Bone marrow (tissue), 2 donors: ENCODE measurements around the gene KIF18B.

ENCODE experiments used
- DNase-seq, 2 donors: peaks; one replicate each; lab custom pipeline; 2025; lab: John Stamatoyannopoulos, UW

The KIF18B gene

GRCh38 chr17:44919411-44919810 lies 28.2 kb downstream of the KIF18B start:
- no peak for DNase-seq

- DNase-seq: no peak
These were observed 29.6 kb downstream of the KIF18B start for GRCh38 chr17:44918006-44918405.

DNA sequence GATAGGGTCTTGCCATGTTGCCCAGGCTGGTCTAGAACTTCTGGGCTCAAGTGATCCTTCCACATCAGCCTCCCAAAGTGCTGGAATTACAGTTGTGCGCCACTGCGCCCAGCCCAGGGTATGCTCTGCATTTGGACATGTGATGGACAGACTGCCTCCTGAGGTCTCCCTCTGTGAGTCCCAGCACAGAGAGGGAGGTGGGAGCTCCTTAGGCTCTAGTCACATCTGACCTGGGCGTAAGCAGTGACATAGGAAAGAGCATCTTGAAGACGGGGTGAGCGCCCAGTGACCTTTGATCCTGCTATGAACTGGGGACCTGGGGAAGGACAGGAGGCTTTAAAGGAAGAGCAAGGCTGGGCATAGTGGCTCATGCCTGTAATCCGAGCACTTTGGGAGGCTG lies 30.1 kb downstream of the KIF18B start:
- DNase-seq: no peak

DNA sequence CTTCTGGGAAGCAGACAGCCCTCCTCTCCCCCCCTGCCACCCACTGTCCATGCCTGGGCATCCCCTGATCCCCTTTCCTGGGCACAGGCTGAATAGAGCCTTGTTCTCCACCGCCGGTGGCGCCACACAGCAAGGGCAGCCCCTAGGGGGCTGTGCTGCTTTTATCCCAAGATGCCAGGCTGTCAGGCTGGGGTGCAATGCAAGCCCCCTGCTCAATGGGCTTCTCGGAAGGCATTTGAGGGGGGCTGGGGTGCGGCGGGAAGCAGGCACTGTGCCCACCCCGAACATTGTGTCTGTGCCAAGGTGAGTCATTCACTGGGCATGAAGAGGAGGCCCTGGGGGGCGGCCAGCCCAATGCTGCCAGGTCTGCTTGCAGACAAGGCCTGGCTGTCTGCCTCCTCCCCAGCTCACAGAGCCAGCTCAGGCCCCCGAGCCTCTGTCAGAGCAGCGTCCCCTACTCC lies 30.8 kb downstream of the KIF18B start:
- no peak for DNase-seq

- DNase-seq: no peak
These were observed 31.5 kb downstream of the KIF18B start for GRCh38 chr17:44915862-44916780.

GRCh38 chr17:44915321-44915726 lies 32.2 kb downstream of the KIF18B start, which contains the start of gene GFAP:
Gene GFAP, minus strand, starts transcription at chr17:44915500. Its CDS starts 14 bp downstream, at chr17:44915486.
- DNase-seq: no peak

DNA sequence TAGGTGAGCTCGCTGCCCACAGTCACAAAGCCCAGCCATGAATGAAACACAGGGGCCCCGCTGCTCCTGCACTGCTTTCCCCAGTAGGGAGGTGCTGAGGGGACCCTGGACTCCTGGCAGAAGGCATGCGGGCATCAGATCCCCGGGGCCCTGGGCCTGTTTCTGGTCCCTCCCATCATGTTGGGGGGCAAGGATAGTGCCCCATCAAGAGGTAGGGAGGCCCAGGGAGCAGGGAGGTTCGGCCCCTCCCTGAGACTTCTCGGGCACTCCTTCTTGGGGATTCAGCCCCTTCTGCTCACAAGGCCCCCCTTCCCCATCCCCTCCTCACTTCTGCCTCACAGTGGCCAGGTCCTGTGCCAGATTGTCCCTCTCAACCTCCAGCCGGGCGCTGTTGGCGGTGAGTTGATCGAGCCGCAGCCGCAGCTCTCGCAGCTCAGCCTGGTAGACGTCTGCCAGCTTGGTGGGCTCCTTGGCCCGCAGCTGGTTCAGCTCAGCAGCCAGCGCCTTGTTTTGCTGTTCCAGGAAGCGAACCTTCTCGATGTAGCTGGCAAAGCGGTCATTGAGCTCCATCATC lies 32.8 kb downstream of the KIF18B start:
- no peak for DNase-seq

DNA sequence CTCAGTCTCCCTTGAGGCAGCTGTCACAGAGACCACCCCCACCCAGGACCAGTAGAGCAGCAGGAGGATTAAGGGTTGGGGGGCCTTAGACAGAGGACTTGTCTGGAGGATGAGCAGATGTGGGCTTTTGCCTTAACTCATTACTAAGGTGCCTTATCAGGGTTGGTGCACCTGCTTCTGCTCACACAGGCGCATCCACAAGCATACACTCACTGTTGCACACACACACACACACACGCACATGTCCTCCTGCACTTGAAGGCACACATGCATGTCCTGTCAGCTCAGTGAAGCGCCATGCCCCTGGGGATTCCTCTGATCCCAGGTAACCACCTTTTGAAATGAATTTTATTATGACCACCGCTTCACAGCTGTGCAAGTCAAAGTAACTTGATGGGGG lies 33.4 kb downstream of the KIF18B start:
- DNase-seq: no peak

DNA sequence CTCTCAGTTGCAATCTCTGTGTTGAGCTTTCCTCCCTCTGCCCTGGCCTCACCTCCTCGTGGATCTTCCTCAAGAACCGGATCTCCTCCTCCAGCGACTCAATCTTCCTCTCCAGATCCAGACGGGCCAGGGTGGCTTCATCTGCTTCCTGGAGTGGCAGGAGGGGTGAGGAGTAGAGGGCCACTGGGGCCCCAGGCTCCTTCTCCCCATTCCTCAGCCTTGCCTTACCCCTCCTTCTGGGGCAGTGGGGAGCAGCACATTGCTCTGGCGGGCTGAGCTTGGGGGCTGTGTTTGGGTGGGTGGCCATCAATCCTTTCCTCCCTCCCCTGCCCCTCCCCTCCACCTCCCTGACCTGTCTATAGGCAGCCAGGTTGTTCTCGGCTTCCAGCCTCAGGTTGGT lies 33.9 kb downstream of the KIF18B start:
- DNase-seq: no peak

GRCh38 chr17:44912763-44913544 lies 34.6 kb downstream of the KIF18B start:
- DNase-seq: no peak

- peak in 1 of 2 donors; percentile 12 for DNase-seq
These were observed 36.2 kb downstream of the KIF18B start for GRCh38 chr17:44911133-44912001.

DNA sequence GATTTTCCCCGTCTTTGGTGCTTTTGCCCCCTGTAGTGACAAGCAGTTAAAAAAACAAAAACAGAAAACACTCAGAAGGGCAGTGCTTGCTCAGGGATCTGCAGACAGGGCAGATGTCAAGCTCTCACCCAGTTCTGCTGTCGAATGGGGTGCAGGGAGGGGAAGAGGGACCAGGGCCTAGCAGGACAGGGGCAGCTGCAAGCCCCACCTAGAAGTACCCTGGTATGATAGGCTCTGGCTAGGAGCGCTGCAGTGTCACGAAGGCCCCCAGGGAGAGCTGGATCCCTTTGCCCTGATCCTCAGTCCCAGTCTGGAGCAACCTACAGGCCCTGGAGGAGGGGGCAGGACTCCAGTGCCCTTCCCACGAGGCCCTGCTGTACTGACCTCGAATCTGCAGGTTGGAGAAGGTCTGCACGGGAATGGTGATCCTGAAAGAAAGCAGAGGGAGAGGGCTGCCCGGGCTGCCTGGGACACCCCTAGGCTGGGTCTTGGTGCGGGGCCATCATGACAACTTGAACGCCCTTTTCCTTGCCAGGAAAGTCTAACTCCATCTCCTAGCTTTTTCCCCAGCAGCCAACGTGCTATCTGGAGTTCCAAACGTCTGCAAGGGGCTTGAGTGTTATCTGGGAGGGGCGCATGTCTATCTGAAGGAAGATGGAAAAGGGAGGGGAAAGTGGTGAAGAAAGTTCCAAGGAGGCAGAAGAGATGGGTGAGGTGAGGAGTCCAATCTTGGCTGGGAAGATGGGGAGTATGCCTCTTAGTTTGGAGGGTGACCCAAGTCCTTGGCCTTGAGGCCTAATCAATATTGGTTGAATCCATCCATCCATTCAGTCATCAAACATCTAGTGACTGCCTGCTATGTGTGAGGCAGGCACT lies 37.1 kb downstream of the KIF18B start:
- no peak for DNase-seq

- DNase-seq: no peak
These were observed 37.9 kb downstream of the KIF18B start for GRCh38 chr17:44909681-44910144.

GRCh38 chr17:44908761-44909326 lies 38.7 kb downstream of the KIF18B start:
- DNase-seq: no peak

GRCh38 chr17:44907729-44908470 lies 39.7 kb downstream of the KIF18B start:
- no peak for DNase-seq

DNA sequence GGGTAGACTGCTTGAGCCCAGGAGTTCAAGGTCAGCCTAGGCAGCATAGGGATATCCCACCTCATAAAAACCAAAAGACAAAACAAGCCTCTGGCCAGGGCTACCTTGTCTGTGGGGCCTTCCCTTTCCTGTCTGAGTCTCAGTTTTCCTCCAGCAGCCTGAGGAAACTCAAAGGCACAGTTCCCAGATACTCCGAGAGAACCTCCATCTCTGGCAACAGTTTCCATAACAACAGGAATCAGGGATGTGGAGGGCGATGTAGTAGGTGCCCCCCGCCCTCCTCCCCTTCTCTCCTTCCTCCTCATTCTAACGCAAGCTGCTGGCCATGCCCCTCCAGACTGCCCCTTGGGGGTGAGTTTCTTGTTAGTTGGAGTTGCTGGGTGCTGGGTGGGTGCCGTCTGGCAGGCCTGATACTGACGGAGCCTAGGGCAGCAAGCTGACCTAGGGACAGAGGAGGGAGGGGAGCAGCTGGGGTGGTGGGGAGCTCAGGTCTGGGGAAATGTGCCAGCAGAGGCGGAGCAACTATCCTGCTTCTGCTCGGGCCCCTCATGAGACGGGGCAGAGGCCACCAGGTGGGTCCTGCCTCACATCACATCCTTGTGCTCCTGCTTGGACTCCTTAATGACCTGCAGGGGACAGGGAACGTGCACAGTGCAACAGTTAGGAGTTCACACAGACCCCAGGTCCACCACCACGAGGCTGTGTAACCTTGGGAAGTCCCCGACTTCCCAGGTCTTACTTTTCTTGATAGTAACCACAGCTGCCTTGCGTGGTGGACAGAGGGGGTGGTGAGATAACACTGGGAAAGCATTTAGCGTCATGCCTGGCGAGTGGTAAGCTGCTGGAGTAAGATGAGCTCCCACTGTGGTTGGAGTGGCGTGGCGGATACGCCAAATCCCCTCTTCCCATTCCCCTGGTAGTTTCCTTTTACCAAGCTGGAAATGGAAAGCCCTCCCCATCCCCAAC lies 40.5 kb downstream of the KIF18B start:
- DNase-seq: no peak

DNA sequence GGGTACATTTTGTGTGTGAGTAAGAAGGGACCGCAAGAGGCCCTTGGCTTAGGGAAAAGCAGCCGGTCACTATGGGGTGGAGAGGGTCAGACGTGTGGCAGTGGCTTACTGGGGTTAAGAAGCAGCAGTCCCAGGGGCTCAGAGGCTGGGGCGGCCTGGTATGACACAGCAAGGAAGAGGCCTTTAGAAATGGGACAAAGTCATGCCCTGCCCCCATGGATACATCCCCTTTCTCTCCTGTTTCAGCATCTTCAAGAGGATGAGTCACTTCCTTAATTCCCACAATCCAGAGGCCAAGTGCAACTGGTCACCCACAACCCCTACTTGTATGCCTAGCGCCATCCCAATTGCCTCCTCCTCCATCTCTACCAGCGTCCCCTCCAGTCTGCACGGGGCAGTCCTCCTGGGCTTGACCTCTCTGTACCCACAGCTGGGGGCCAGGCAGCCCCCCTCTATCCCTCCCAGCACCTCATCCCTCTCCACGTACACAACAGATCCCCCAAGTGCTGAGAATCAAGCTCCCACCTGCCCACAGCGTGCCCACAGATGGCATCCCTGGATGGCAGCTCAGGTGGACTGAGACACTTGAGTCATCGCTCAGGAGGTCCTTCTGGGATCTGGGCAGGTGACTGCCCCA lies 41.4 kb downstream of the KIF18B start:
- no peak for DNase-seq
